GM18499 (cell line): ENCODE data around the gene HDGFL2.
"Not testable (repeated sequence)": the region's sequence is repeated elsewhere in the genome, so short reads cannot be mapped to it uniquely, and the experiment has no call there.

Source experiments
- ATAC-seq: cut with Tn5 transposase; IDR thresholded peaks from one replicate; pipeline ENCODE4 v1.9.1; 2021; ENCODE audit warnings: moderate number of reproducible peaks; ENCODE audit not compliant: insufficient read depth, unreplicated experiment

Gene HDGFL2

DNA sequence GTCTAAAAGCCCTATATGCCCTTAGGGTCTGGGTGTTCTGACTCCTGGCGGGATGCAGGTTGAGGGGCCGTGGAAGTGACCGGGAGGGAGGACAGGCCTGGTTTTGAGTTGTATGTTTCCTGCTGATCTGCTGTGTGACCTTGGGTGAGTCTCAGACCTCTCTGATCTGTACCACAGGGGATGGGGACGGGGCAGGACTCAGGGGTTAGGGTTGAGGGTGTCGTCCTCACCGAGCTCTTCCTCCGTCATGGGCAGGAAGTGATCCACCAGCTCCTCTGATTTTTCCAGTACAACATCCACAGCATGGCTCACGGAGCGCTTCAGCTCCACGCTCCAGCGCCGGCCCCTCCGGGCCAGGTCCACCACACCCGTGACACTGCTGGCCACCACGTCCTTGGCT, 56.7 kb downstream of the HDGFL2 start:
- no peak for ATAC-seq

DNA sequence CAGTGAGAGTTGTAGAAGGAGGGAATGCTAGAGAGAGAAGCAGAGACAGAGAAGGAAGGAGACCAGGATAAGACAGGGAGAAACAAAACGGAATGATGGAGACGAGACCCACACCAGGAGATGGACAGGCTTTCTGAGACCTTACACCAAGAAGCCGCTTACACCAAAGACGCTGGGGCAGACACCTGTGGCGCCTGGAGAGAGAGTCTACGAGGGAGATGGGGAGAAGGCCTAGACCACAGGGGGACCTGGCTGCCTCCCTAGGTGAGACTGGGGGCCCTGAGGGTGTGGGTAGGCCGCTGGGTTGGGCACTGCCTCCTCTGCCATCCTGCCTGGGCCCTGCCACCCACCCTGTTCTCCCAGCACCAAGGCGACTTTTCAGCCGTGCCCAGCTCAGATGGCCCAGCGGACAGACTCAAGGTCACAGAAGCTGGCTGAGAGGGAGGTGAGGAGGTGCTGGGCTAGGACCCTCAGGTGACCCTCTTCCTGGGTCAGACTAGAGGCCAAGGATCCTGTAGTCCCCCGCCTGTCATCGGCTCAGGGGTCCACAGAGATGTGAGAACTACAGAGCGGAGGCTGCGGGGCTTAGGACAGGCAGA, 57.9 kb downstream of the HDGFL2 start:
- no peak for ATAC-seq

- ATAC-seq: no peak
Observed at GRCh38 chr19:4531562-4532165, 59.6 kb downstream of the HDGFL2 start.

DNA sequence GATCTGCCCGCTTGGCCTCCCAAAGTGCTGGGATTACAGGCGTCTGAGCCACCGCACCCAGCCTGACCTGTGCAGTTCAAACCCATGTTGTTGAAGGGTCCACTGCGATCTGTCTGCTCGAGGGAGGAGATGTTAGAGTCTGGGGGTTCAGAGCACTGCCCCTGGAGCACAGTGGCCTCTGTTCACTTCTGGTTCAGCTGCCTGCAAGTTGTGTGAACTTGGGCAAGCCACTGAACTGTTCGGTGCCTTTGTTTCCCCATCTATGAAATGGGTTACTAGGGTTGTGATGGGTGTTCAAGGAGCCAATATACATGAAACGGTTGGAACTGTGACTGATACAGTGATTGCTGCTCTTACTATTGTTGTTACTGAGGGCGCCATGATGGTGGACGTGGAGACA, 61.2 kb downstream of the HDGFL2 start:
- no peak for ATAC-seq

- no peak for ATAC-seq
Observed at GRCh38 chr19:4533835-4534424, 61.8 kb downstream of the HDGFL2 start.

GRCh38 chr19:4534836-4535658, 63.0 kb downstream of the HDGFL2 start, which contains the start of gene PLIN5:
Gene PLIN5 (minus strand): TSS chr19:4535224. CDS start chr19:4534074, 1,150 bp downstream.
- ATAC-seq: no peak

- no peak for ATAC-seq
Observed at GRCh38 chr19:4536798-4537197, 64.7 kb downstream of the HDGFL2 start.

GRCh38 chr19:4537953-4538600, 66.0 kb downstream of the HDGFL2 start:
- no peak for ATAC-seq

GRCh38 chr19:4538601-4538954, 66.5 kb downstream of the HDGFL2 start:
- no peak for ATAC-seq

GRCh38 chr19:4539169-4539692, 67.1 kb downstream of the HDGFL2 start:
- no peak for ATAC-seq

DNA sequence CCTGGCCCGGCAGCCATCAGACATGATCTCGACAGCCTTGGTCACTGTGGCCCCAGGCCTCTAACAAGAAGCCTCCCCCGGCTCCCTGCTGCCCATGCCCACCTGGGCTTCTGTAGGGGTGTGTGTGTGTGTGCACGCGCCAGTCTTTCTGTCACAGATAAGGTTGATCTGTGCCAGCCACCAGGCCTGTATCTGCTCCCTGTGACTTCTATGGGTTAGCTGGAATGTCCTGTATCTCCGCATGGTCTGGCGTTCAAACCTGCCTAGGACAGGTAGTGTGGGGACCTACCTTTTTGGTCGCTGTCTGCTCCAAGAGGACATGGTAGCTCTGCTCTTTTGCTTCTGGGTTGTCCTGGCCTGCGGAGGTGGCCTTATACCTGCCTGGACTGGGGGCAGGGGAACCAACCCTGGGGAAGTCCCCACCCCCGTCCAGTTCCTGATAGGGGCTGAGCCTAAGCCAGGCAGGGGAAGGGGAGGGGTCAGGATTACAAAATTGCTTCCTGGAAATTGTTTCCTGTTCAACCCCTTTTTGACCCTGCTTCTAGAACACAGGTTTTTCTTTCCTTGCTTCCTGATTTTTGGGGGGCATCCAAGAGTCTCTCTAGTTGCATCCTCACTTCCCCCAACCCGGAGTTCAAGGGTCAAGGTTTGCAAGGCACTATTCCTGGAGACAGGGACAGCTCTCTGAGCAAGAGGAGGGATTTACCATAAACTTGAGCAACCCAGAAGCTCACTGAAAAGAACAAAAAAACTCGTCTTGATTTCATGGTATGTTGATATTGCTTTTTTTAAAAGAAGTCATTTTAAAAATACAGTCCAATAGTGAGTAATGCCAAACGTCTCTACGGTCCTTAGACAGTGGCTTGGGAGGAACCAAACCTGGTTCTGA, 67.8 kb downstream of the HDGFL2 start, which contains the start of gene LRG1:
Gene LRG1, minus strand, starts transcription at position 344 of the 889 bp plus-strand sequence. Its CDS starts 23 bp downstream, at position 321.
- no peak for ATAC-seq

DNA sequence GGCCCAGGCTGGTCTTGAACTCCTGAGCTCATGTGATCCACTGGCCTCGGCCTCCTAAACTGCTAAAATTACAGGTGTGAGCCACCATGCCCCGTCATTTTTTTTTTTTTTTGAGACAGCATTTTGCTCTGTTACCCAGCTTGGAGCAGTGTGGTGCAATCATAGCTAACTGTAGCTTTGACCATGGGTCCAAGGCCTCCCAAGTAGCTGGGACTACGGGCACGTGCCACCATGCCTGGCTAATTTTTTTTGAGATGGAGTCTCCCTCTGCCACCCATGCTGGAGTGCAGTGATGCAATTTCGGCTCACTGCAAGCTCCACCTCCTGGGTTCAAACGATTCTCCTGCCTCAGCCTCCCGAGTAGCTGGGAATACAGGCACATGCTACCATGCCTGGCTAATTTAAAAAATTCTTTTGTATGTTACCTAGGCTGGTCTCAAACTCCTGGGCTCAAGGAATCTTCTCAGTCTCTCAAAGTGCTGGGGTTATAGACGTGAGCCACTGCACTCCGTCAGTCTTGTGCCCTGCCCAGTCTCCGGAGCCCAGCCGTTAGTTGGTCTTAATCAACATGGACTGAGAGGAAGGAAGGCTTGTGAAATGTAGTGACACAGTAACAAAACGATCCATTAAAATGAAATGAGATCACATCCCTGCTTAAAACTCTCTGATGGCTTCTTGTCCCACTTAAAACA, 69.2 kb downstream of the HDGFL2 start:
- ATAC-seq: no peak

DNA sequence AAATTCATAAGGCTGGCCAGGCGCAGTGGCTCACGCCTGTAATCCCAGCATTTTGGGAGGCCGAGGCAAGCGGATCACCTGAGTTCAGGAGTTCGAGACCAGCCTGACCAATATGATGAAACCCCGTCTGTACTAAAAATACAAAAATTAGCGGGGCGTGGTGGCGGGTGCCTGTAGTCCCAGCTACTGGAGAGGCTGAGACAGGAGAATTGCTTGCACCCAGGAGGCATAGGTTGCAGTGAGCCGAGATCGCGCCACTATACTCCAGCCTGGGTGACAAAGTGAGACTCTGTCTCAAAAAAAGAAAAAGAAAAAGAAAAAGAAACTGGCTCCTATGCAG, 69.7 kb downstream of the HDGFL2 start:
- not testable (repeated sequence) for ATAC-seq

DNA sequence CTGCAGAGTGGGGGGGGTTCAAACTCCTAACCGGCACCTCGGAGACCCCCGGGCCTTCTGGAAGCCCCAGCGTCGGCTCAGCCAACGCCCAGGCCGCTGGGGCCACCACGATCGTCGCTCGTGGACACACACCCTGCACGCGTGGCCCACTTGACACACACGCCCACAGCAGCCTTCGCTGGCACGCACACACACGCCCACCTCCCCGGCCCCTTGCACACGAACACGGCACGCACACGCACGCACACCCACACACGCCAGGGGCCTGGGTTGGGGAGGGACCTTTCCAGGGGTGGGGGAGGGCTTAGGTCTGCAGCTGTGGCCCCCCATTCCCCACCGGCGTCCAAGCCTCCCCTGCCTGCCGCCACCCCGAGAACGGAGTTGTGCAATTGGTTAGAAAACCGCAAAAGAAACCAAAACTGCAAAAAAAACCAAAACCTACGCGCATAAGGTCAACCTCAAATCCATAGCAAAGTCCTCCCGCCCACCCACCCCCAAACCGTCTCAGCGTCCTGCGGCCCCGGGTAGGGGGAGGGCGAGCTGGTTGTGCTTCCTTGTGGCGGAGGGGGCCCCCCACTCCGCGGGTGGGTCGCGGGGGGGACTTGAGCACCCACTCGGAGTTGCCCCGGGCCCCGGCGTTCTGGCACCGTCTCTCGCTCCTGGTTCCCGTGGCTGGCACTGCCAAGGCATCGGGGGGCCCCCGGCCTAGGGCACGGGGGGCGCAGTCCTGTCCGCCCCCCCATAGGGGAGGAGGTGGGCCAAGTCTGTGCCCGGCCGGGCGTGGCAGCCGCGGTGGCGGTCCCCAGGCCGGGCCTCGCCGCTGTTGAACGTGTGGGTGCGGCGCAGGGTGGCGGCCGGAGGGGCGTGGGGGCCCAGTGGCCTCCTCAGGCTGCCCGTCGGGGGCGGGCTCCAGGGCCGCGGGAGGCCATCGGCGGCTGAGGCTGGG, 71.1 kb downstream of the HDGFL2 start:
- ATAC-seq: no peak

GRCh38 chr19:4543842-4544647, 71.9 kb downstream of the HDGFL2 start:
- ATAC-seq: no peak

DNA sequence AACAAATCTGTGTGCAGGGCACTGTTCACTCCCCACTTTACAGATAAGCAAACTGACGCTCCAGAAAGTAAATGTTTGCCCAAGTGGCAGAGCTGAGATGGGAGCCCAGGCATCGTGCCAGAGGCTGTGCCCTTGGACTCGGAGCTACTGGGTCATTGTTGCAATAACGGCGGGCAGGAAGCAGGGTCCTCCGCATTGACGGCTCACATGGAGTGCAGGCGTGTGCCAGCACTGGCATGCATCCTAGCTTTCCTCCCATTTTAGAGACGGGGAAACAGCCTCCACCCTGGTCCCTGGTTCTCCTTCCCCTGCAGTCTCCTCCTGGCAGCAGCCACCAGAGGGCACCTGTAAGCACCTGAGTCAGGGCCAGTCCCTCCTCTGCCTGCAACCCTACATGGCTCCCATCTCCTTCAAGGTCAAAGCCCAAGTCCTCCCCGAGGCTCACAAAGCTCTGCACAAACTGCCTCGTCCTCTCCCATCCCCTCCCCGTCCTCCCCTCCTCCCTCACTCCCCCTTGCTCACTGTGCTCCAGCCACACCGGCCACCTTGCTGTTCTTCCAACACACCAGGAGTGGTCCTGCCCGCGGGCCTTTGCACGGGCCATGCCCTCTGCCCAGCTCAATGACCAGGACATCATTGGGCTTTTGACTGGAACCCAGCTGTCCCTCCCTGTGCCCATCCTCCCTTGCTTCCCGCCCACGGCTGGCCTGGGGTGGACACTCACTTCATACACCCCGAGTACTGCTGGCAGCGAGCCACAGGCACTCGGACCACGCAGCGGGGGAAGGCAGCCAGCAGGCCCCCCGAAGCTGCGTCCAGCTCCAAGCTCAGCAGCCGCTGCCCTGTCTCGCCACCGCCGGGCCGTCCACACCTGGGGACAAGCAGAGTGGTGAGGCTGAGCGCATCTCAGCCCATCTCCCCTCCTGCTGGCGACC, 75.5 kb downstream of the HDGFL2 start:
- ATAC-seq: no peak
